Common myeloid progenitor, CD34-positive (primary cell): Measurements from ENCODE around the gene IQCK.

Source experiments
- CTCF ChIA-PET: fragments of 350-600 bp; sonication (Branson Sonifier 250); formaldehyde crosslinking; loops from one replicate; lab custom pipeline; 2021; ENCODE audit warnings: antibody characterized with exemption; lab: Charles Lee
- POLR2A ChIA-PET: fragments of 350-600 bp; sonication (Branson Sonifier 250); formaldehyde crosslinking; loops from one replicate; lab custom pipeline; 2021; ENCODE audit warnings: antibody characterized with exemption; lab: Charles Lee
- DNase-seq, 3 donors: peaks; one replicate each; pipeline versions ENCODE4 v3.0.0 to v3.0.0-alpha.2; 2013
- H3K27ac ChIP-seq, 2 experiments: 1 replicate in 1 of 2; 2 replicates in 1 of 2; pipeline ENCODE4 v1.7.0; 2013; ENCODE audit warnings: inconsistent platforms in 2 of 2, low read length in 2 of 2, mild to moderate bottlenecking in 2 of 2, low read depth in 1 of 2, moderate library complexity in 1 of 2; ENCODE audit not compliant: severe bottlenecking in 2 of 2, insufficient read depth in 1 of 2, poor library complexity in 1 of 2
- H3K27me3 ChIP-seq, 5 experiments: replicated peaks in 2 of 5; 1 replicate in 3 of 5; 2 replicates in 2 of 5; pipeline versions ENCODE4 v1.6.1 to v1.7.0; 2013; ENCODE audit warnings: low read length in 4 of 5, mild to moderate bottlenecking in 2 of 5, moderate library complexity in 2 of 5, inconsistent platforms in 1 of 5; ENCODE audit not compliant: insufficient read depth in 5 of 5, control insufficient read depth in 4 of 5
- H3K36me3 ChIP-seq, 4 experiments: 1 replicate in 2 of 4; 2 replicates in 2 of 4; pipeline versions ENCODE4 v1.6.1 to v1.7.0; 2013; ENCODE audit warnings: low read length in 3 of 4, control low read depth in 1 of 4, mild to moderate bottlenecking in 1 of 4; ENCODE audit not compliant: control insufficient read depth in 4 of 4, insufficient read depth in 4 of 4
- H3K4me1 ChIP-seq, 4 experiments: 1 replicate in 3 of 4; 2 replicates in 1 of 4; pipeline versions ENCODE4 v1.6.1 to v1.7.1; 2013; ENCODE audit warnings: low read length in 3 of 4, mild to moderate bottlenecking in 3 of 4, control low read depth in 1 of 4, inconsistent platforms in 1 of 4, moderate library complexity in 1 of 4; ENCODE audit not compliant: control insufficient read depth in 4 of 4, insufficient read depth in 4 of 4; ENCODE audit errors: control extremely low read depth in 1 of 4
- H3K4me3 ChIP-seq, 7 experiments: 1 replicate in 4 of 7; 2 replicates in 3 of 7; pipeline versions ENCODE4 v1.5.1 to v1.7.0; 2013; ENCODE audit warnings: mild to moderate bottlenecking in 7 of 7, low read length in 6 of 7, moderate library complexity in 6 of 7, inconsistent platforms in 2 of 7, low read depth in 2 of 7, control low read depth in 1 of 7; ENCODE audit not compliant: insufficient read depth in 4 of 7, control insufficient read depth in 1 of 7; ENCODE audit errors: extremely low read depth in 1 of 7
- H3K9me3 ChIP-seq, 5 experiments: 1 replicate in 4 of 5; 2 replicates in 1 of 5; pipeline versions ENCODE4 v1.6.1 to v1.7.1; 2013; ENCODE audit warnings: low read length in 4 of 5, mild to moderate bottlenecking in 2 of 5, inconsistent platforms in 1 of 5, low read depth in 1 of 5, moderate library complexity in 1 of 5; ENCODE audit not compliant: control insufficient read depth in 4 of 5, insufficient read depth in 2 of 5; ENCODE audit errors: control extremely low read depth in 1 of 5
- WGBS: methylation state at CpG from one replicate; pipeline ENCODE4 v1.1.5; 2013; ENCODE audit not compliant: insufficient coverage; 5-methylcytosine and 5-hydroxymethylcytosine counted together

IQCK gene

GRCh38 chr16:19705146-19705501 is 12.9 kb upstream of the IQCK start:
- CTCF ChIA-PET: no interaction called here
- DNase-seq: no peak

GRCh38 chr16:19705843-19706242 is 12.2 kb upstream of the IQCK start:
- POLR2A ChIA-PET: no interaction called here
- Histone ChIP-seq H3K4me3 (no peak overlapping the region), H3K27ac (no peak overlapping the region), H3K9me3 (no peaks in the 10 kb centered on the region), H3K36me3 (peaks cover 12 to 89% (median 56%) of the 10 kb centered on the region in 4 experiments), H3K27me3 (no peaks in the 10 kb centered on the region), H3K4me1 (no peaks in the 10 kb centered on the region)
- 100% methylated on average over 2 of the region's 5 CpGs for WGBS
- DNase-seq: no peak
- CTCF ChIA-PET: no interaction called here

More at GRCh38 chr16:19705146-19705501, 12.9 kb upstream of the IQCK start:
- Histone ChIP-seq H3K27me3 (no peaks in the 10 kb centered on the region), H3K9me3 (no peaks in the 10 kb centered on the region), H3K36me3 (peaks cover 12 to 88% (median 55%) of the 10 kb centered on the region in 4 experiments), H3K4me1 (no peaks in the 10 kb centered on the region), H3K4me3 (no peak overlapping the region), H3K27ac (no peak overlapping the region)
- 93% methylated on average over 6 of the region's 8 CpGs for WGBS
- POLR2A ChIA-PET: interaction anchor here (0.5 kb wide), 1 partner anchor 175 kb away, joined by 4 read pairs; no protein-coding TSS in a partner anchor

- ChIA-PET POLR2A (no interaction called here), CTCF (no interaction called here)
- no peaks in the 10 kb centered on the region for H3K4me1 ChIP-seq
- DNase-seq: no peak
- peaks cover 12 to 90% (median 60%) of the 10 kb centered on the region in 4 experiments for H3K36me3 ChIP-seq
- H3K9me3 ChIP-seq: no peaks in the 10 kb centered on the region
- no peak overlapping the region for H3K4me3 ChIP-seq
- no peak overlapping the region for H3K27ac ChIP-seq
- 96% methylated on average over 15 of the region's 15 CpGs for WGBS
- H3K27me3 ChIP-seq: no peaks in the 10 kb centered on the region
These were observed 11.2 kb upstream of the IQCK start for GRCh38 chr16:19706846-19707245.

- peaks cover 10 to 92% (median 58%) of the 10 kb centered on the region in 4 experiments for H3K36me3 ChIP-seq
- 96% methylated on average over 9 of the region's 22 CpGs for WGBS
- no peak overlapping the region for H3K4me3 ChIP-seq
These were observed 10.3 kb upstream of the IQCK start for GRCh38 chr16:19707569-19708295.

GRCh38 chr16:19708296-19709205 is 9.5 kb upstream of the IQCK start:
- ChIA-PET POLR2A (no interaction called here), CTCF (no interaction called here)
- no peaks in the 10 kb centered on the region for H3K4me1 ChIP-seq
- 91% methylated on average over 17 of the region's 18 CpGs for WGBS
- peaks cover 8 to 90% (median 53%) of the 10 kb centered on the region in 4 experiments for H3K36me3 ChIP-seq
- H3K4me3 ChIP-seq: no peak overlapping the region
- H3K9me3 ChIP-seq: no peaks in the 10 kb centered on the region
- no peak for DNase-seq
- H3K27ac ChIP-seq: no peak overlapping the region
- H3K27me3 ChIP-seq: no peaks in the 10 kb centered on the region

More at GRCh38 chr16:19707569-19708295, 10.3 kb upstream of the IQCK start:
- DNase-seq: no peak
- H3K4me1 ChIP-seq: no peaks in the 10 kb centered on the region
- H3K27ac ChIP-seq: no peak overlapping the region
- no peaks in the 10 kb centered on the region for H3K9me3 ChIP-seq
- ChIA-PET POLR2A (no interaction called here), CTCF (no interaction called here)
- H3K27me3 ChIP-seq: no peaks in the 10 kb centered on the region

- DNase-seq: no peak
- H3K27me3 ChIP-seq: no peaks in the 10 kb centered on the region
- 98% methylated on average over 22 of the region's 22 CpGs for WGBS
- no peak overlapping the region for H3K27ac ChIP-seq
- POLR2A ChIA-PET: no interaction called here
- no peak overlapping the region for H3K4me3 ChIP-seq
- no peaks in the 10 kb centered on the region for H3K9me3 ChIP-seq
- CTCF ChIA-PET: no interaction called here
- H3K4me1 ChIP-seq: no peaks in the 10 kb centered on the region
- peaks cover 5 to 89% (median 52%) of the 10 kb centered on the region in 4 experiments for H3K36me3 ChIP-seq
These were observed 8.5 kb upstream of the IQCK start for GRCh38 chr16:19709381-19710136.
